ENCODE measurements around the gene ATOH8. TPM values are rescaled to one million over a fixed set of nuclear protein-coding genes. Genes with fewer than 3 reads are reported as not detected.

Gene ATOH8
- total RNA-seq, 1 donor from 2014 or later = 93.6 TPM

DNA sequence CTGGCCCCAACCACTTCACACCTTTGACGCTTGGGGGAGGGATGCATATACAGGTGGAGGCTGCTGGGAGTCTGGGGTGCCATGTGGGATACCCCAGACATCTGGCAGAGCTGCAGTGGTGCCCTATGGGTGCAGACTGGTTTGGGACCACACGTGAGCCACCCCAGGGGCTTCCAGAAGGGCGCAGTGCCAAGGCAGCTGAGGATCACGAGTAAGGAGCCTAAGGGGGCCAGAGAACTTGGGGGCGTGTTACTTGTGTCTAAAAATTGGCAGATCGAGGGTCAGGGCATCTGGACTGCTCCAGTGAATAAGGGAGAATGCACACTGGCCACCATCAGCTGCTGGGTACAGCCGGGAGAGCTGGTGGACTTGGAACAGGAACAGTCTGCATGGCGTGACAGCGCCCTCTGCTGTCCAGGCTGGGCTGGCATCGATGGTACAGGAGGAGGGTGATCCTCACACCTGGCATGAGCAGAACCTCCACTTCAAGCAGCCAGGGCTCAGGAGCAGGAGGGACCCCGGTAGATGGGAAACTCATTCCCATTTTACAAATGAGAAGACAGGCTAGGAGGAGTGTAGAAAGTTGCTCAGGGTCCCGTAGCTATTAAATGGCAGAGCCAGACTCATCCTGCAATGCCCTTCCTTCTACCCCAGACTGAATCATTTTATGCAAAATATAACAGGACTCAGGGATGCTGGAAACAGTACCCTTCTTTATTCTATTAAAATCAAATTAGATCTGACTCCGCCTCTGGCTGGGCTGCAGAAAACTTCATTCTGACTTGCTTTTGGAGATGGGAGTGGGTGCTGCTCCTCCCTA lies 60.4 kb downstream of the ATOH8 start:
- H3K4me1 ChIP-seq = peaks cover 24% of the 10 kb centered on the region
- intact Hi-C loops (cut with DNase I) = loop anchor here (5.0 to 10.0 kb wide), 2 partner anchors 87 to 179 kb away; no protein-coding TSS in a partner anchor
- peak; percentile 96 for ATAC-seq

GRCh38 chr2:85814802-85815550 lies 61.2 kb downstream of the ATOH8 start:
- TF ChIP-seq, protein P1, sequence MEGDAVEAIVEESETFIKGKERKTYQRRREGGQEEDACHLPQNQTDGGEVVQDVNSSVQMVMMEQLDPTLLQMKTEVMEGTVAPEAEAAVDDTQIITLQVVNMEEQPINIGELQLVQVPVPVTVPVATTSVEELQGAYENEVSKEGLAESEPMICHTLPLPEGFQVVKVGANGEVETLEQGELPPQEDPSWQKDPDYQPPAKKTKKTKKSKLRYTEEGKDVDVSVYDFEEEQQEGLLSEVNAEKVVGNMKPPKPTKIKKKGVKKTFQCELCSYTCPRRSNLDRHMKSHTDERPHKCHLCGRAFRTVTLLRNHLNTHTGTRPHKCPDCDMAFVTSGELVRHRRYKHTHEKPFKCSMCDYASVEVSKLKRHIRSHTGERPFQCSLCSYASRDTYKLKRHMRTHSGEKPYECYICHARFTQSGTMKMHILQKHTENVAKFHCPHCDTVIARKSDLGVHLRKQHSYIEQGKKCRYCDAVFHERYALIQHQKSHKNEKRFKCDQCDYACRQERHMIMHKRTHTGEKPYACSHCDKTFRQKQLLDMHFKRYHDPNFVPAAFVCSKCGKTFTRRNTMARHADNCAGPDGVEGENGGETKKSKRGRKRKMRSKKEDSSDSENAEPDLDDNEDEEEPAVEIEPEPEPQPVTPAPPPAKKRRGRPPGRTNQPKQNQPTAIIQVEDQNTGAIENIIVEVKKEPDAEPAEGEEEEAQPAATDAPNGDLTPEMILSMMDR (IDR thresholded peaks at IDR 0.05) = no peak
- Histone ChIP-seq H3K36me3 (no peaks in the 10 kb centered on the region), H3K27ac (no peak overlapping the region), H3K9me3 (no peaks in the 10 kb centered on the region), H3K4me1 (peaks cover 24% of the 10 kb centered on the region), H3K4me3 (no peak overlapping the region), H3K27me3 (no peaks in the 10 kb centered on the region)
- no peak for ATAC-seq
- intact Hi-C loops (cut with DNase I) = loop anchor here (5.0 to 10.0 kb wide), 2 partner anchors 88 to 180 kb away; no protein-coding TSS in a partner anchor
- no peak for DNase-seq

More for the DNA sequence above, 60.4 kb downstream of the ATOH8 start:
- H3K9me3 ChIP-seq = no peaks in the 10 kb centered on the region
- TF ChIP-seq, protein P1 (IDR thresholded peaks at IDR 0.05) = peak; percentile 94
- no peaks in the 10 kb centered on the region for H3K36me3 ChIP-seq
- peak; percentile 96 for DNase-seq
- no peak overlapping the region for H3K27ac ChIP-seq
- H3K27me3 ChIP-seq = no peaks in the 10 kb centered on the region
- no peak overlapping the region for H3K4me3 ChIP-seq

DNA sequence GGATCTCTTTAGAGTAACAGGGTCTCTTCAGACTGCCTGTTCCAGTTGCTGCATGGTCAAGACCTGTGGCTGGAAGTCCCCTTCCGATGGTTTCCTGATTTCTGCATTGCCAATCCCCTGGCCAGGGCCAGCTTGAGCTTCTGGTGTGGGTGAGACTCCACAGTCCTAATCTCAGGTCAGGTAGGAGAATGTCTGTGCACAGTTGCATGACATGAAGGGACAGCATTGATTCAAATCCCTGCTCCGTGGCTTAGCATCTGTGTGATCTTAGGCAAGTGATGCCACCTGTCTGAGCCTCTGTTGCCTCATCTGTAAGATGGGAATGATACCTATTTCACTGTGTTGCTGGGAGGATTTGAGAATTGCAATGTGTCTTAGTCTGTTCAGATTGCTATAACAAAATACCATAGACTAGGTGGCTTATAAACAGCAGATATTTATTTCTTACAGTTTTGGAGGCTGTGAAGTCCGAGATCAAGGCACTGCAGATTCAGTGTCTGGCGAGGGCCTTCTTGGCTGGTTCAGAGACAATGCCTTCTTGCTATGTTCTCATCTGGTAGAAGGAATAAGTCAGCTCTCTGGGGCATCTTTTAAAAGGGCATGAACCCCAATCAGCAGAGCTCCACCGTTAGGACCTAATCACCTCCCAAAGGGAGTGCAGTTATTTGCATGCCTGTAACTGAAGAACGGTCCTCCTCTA lies 66.2 kb downstream of the ATOH8 start:
- DNase-seq (no peak), ATAC-seq (no peak)
- no peak overlapping the region for H3K4me3 ChIP-seq
- H3K4me1 ChIP-seq = no peaks in the 10 kb centered on the region
- H3K9me3 ChIP-seq = no peaks in the 10 kb centered on the region
- intact Hi-C loops (cut with DNase I) = loop anchor here (10.0 kb wide), 1 partner anchor 185 kb away; no protein-coding TSS in a partner anchor
- H3K27ac ChIP-seq = no peak overlapping the region
- H3K36me3 ChIP-seq = no peaks in the 10 kb centered on the region
- TF ChIP-seq, protein P1 (IDR thresholded peaks at IDR 0.05) = no peak
- no peaks in the 10 kb centered on the region for H3K27me3 ChIP-seq

DNA sequence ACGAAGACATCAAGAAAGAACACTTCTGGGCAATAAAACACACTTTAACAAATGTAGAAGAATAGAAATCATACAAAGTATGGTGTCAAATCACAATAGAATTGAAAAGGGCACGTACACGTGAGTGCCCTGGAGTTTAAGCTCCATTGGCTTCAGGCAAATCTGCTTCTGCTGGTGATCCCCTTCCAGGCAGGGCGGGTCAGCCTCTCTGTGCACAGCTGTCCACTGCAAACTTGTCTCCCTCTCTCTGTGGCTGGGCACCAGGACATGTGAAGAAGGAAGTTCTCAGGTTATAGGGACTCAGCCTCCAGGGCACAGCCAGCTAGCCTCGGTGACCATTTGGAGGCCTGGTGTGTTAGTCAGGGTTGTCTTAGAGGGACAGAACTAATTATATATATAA lies 69.0 kb downstream of the ATOH8 start:
- intact Hi-C loops (cut with DNase I) = no loop called here
- H3K4me1 ChIP-seq = peaks cover 7% of the 10 kb centered on the region
- TF ChIP-seq, protein P1 (IDR thresholded peaks at IDR 0.05) = no peak
- no peak overlapping the region for H3K4me3 ChIP-seq
- no peaks in the 10 kb centered on the region for H3K36me3 ChIP-seq
- no peak for DNase-seq
- H3K9me3 ChIP-seq = no peaks in the 10 kb centered on the region
- no peak overlapping the region for H3K27ac ChIP-seq
- no peaks in the 10 kb centered on the region for H3K27me3 ChIP-seq
- ATAC-seq = no peak

DNA sequence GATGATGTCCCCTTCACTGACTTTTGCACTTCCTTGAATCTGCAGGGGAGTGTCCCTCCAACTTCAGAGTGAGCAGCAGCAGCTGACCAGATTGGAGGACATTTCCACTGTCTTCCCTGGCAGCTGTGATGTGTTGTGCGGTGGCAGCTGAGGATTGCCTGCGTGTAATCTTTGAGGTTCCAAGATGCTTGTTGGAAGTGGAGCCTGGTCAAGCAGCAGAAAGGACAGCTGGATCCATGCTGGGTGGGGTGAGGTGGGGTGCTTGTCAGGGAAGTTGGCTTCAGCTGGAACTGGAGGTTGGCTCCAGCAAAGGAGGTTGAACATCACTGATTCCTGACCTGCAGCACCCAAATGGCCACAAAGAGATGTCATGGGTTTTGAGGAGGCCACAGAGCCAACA lies 70.2 kb downstream of the ATOH8 start:
- Histone ChIP-seq H3K4me3 (no peak overlapping the region), H3K27ac (no peak overlapping the region), H3K9me3 (no peaks in the 10 kb centered on the region), H3K4me1 (peaks cover 8% of the 10 kb centered on the region), H3K27me3 (no peaks in the 10 kb centered on the region), H3K36me3 (no peaks in the 10 kb centered on the region)
- TF ChIP-seq, protein P1 (IDR thresholded peaks at IDR 0.05) = no peak
- DNase-seq = no peak
- no peak for ATAC-seq
- intact Hi-C loops (cut with DNase I) = no loop called here
